DOHH2 (cell line): ENCODE results near the gene ATP8B1.
"Not testable (repeated sequence)": the region's sequence is repeated elsewhere in the genome, so short reads cannot be mapped to it uniquely, and the experiment has no call there.

Source experiments
- EZH2phosphoT487 ChIP-seq: fragments of 200-600 bp; sonication (generic); IDR thresholded peaks from 2 replicates; pipeline ENCODE4 v1.6.1; 2017; ENCODE audit warnings: borderline replicate concordance, mild to moderate bottlenecking, antibody characterized with exemption, low read length, moderate library complexity, mixed read lengths
- TF ChIP-seq, protein P1 (sequence below): fragments of 200-600 bp; sonication (generic); IDR thresholded peaks from one replicate; pipeline ENCODE4 v1.5.1; 2014; ENCODE audit warnings: antibody characterized with exemption, mild to moderate bottlenecking, low read depth, low read length; ENCODE audit not compliant: poor library complexity, severe bottlenecking

DNA sequence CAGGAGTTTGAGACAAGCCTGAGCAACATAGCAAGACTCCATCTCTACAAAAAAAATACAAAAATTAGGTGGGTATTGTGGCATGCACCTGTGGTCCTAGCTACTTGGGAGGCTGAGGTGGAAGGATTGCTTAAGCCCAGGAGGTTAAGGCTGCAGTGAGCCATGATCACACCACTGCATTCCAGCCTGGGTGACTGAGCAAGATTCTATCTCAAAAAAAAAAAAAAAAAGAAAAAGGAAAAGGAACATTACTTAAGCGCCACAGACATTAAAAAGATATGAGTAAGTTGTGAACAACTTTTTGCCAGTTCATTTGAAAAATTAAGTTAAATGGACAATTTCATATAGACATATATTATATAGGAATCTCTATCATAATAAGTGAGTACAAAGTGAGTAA, 45.3 kb upstream of the ATP8B1 start:
- TF ChIP-seq, protein P1, sequence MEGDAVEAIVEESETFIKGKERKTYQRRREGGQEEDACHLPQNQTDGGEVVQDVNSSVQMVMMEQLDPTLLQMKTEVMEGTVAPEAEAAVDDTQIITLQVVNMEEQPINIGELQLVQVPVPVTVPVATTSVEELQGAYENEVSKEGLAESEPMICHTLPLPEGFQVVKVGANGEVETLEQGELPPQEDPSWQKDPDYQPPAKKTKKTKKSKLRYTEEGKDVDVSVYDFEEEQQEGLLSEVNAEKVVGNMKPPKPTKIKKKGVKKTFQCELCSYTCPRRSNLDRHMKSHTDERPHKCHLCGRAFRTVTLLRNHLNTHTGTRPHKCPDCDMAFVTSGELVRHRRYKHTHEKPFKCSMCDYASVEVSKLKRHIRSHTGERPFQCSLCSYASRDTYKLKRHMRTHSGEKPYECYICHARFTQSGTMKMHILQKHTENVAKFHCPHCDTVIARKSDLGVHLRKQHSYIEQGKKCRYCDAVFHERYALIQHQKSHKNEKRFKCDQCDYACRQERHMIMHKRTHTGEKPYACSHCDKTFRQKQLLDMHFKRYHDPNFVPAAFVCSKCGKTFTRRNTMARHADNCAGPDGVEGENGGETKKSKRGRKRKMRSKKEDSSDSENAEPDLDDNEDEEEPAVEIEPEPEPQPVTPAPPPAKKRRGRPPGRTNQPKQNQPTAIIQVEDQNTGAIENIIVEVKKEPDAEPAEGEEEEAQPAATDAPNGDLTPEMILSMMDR, result not testable (repeated sequence)
- not testable (repeated sequence) for TF ChIP-seq EZH2phosphoT487
